GM19351 (cell line): ENCODE measurements around the gene LGALS12.

Source experiments
- ATAC-seq: cut with Tn5 transposase; IDR thresholded peaks from one replicate; pipeline ENCODE4 v1.9.1; 2021; ENCODE audit warnings: mild to moderate bottlenecking, moderate library complexity; ENCODE audit not compliant: unreplicated experiment

The LGALS12 gene, protein sequence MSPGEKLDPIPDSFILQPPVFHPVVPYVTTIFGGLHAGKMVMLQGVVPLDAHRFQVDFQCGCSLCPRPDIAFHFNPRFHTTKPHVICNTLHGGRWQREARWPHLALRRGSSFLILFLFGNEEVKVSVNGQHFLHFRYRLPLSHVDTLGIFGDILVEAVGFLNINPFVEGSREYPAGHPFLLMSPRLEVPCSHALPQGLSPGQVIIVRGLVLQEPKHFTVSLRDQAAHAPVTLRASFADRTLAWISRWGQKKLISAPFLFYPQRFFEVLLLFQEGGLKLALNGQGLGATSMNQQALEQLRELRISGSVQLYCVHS

DNA sequence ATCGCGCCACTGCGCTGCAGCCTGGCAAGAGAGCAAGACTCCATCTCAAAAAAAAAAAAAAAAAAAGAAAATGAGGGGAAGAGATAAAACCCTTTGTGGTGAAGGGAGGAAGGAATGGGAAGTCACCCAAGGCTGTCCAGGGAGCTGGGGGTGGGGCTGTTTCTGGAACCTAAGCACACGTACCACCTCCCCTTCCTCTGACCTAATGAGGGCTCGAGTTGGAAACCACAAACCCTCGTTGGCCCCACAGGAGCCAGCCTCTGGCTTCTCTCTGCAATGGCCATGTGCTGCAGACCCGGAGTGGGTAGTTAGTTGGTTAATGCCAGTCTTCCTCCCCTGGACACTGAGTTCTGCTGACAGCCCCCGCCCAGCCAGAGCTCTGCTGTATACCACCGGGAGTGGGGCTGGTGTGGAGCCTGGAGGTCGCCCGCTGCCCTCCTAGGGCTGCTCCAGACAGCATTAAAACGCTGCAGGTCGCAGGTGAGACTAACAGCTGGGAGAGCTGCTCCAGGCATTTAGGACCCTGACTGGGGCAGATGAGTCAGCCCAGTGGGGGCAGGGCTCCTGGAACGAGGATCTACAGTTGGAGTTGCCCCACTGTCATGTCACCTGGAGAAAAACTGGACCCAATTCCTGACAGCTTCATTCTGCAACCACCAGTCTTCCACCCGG is at the start of gene LGALS12:
TSS of gene LGALS12 (plus strand) at position 228 of the 672 bp plus-strand sequence. CDS start at position 603, 375 bp downstream.
- ATAC-seq, result no peak

DNA sequence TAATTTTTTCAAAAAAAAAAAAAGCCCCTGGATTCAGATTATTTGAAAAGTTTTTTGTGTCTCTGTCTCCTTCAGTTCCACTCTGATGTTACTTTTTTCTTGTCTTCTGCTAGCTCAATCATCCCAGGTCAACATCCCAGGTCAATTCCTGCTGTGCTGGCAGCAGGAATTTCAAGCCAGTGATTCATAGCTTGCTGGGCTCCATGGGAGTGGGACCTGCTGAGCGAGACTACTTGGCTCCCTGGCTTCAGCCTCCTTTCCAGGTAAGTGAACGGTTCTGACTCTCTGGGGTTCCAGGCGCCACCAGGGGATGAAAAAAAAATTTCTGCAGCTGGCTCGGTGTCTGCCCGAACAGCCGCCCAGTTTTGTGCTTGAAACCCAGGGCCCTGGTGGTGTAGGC is 46.3 kb upstream of the LGALS12 start:
- no peak for ATAC-seq

DNA sequence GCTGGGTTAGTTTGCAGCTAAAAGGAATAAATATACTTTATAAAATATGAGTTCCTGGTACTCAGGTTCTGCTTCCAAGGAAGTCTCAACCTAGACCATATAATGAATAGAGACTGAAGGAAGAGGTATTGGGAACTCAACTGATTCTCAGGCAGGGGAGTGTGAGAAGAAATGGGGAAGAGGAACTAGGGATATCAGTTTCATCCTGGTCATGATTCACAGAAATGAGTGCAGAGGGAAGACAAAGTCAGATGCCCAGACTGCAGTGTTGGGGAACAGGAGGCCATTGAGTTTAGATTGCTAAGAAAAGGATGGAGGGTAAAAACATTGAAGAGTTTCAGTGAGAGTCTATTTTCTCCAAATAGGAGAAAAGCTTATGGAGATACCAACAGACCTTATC is 43.7 kb upstream of the LGALS12 start:
- ATAC-seq, result no peak

DNA sequence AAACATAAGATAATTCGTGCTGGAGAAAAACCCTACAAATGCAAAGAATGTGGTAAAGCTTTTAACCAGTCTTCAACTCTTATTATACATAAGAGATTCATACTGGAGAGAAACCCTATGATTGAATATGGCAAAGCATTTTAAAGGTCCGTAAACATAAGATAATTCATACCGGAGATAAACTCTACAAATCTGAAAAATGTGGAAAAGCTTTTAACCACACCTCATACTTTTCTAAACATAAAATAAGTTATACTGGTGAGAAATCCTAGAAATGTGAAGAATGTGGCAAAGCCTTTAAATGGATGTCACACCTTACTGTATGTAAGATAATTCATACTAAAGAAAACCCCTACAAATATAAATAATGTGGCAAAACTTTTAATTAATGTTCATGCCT is 35.6 kb upstream of the LGALS12 start:
- ATAC-seq, result no peak

DNA sequence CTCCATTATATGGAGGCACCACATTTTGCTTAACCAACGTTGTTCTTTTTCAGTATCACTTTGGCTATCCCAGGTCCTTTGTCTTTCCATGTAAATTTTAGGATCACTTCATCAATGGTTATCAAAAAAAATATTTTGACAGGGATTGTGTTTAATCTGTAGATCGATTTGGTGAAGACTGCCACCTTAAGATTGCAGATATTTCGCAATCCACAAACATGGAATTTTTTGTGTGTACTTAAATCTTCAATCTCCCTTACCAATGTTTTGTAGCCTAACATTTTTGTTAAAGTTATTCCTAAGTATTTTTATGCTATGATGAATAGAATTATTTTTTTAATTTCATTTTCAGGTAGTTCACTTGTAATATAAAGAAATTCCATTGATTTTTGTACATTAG is 33.5 kb upstream of the LGALS12 start:
- no peak for ATAC-seq

DNA sequence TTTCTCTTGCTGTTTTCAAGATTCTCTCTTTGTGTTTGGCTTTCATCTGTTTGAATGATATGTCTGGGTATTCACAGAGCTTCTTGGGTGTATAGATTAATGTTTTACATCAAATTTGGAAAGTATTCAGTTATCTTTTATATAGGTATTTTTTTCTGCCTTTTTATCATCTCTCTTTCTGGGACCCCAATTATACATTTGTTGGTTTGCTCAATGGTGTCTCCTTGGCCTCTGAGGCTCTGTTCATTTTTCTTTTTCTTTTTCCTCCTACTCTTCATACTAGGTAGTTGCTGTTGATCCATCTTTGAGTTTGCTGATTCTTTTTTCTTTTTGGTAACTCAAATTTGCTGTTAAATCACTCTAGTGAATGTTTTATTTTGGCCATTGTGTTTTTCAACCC is 29.3 kb upstream of the LGALS12 start:
- ATAC-seq, result no peak

DNA sequence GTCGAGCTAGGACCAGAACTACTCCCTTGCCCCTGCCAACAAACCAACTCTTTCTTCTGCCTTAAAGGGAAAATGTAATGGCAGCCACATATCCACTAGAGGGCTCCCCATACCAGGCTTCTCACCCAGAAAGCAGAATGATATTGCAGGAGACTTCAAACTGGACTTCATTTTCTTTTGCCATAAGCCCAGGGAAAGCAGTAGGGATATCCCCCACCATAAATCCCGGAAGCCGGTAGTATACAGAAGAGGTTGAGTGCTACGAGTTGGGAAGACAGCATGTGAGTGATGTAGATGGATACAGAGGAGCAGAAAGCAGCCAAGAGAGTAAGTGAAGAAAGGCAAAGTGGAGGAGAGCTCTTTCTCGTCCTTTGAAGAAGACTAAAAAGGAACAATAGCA is 27.0 kb upstream of the LGALS12 start:
- no peak for ATAC-seq

DNA sequence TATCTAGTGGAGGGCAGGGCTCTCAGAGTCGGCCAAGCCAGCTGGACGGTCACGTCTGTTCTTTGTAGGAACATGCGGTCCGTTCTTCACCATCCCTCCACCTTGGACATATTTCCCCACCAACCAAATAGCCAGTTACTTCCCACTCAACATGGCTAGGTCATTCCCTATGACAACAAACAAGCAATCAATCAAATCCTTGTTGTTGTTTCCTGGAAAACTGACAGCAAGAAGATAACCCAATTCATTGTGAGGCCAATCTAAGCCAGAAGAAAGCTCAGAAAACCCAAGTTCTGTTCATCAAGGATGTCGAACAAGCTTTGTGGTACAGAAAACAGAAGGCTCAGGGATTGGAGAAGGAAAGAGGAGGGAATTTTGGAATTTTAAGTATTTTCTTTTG is 25.8 kb upstream of the LGALS12 start:
- ATAC-seq, result no peak

DNA sequence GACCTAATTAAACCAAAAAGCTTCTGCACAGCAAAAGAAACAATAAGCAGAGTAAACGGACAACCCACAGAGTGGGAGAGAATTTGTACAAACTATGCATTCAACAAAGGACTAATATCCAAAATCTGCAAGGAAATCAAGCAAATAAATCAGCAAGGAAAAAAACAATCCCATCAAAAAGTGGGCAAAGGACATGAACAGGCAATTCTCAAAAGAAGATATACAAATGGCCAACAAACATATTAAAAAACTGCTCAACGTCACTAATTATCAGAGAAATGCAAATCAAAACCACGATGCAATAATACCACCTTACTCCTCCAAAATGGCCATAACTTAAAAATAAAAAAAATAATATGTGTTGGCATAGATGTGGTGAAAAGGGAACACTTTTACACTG is 20.1 kb upstream of the LGALS12 start:
- no peak for ATAC-seq

DNA sequence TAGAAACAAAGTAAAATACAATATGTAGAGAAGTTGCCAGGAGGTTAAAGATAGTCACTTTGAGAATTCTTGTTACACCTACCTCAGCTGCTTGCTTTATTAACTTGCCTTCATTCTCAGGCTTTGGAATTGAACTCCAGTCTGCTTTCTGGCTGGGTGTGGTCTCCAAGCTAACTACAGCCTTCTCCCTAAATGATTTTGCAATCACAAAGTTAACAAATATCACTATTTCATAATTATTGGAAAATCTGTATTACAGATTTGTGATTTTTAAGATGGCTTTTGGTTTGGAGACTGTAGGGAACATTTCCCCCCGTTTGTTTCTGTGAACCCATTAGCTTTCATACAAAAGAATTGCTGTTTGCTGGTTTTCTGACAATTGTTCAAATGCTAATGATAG is 17.1 kb upstream of the LGALS12 start:
- no peak for ATAC-seq

DNA sequence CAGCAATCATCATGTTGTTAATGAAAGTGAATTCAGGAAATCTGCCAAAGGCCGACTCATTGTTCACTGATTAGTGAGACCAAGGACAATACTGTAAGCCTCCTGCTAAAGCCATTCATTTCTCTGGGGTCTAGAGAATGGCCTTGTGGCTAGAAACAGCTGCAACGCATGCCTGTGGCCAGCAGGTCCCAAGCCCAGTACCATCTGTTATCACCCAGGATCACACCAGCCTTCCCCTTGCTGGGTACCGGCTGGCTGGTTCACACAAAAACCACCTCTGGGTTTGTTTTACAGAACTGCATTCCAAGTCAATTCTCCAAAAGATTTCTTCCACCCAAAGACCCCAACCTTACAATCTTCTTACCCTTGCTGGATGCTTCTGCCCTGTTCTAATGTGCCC is 16.0 kb upstream of the LGALS12 start:
- ATAC-seq, result no peak

DNA sequence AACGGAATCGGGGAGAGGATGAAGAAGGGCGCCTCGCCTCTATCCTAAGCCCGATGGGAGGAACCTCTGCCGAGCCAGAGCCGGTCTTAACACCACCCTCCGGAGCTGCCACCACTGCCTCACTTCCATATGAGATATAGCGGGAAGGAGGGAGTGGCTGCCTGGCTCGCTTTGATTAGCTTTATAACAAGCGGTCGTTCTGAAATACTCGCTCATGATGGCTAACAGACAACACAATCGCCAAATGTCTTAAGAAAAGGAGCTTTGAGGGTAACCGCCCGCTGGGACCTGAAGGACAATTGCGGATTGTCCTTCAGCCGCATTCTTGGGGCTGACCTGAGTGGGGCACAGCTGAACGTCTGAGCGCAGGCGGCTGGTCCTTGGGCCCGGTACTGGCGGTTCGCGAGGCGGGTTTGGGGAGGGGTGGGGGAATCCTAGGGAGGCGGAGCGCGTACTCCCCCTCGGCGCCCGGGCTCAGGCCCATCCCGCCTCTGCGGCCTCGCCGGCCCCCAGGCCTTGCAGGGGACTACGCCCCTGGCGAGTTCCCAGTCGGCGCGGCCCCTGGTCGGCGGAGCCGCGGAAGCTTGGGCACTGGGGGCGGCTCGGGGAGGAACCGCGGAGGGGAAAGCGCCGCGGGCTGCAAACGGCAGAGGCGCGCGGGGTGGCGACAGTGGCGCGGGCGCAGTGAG is 15.2 kb upstream of the LGALS12 start, which contains the start of gene PLAAT5:
TSS of gene PLAAT5 (minus strand) at position 617 of the 689 bp plus-strand sequence. CDS start at position 484, 133 bp downstream.
- ATAC-seq, result no peak

DNA sequence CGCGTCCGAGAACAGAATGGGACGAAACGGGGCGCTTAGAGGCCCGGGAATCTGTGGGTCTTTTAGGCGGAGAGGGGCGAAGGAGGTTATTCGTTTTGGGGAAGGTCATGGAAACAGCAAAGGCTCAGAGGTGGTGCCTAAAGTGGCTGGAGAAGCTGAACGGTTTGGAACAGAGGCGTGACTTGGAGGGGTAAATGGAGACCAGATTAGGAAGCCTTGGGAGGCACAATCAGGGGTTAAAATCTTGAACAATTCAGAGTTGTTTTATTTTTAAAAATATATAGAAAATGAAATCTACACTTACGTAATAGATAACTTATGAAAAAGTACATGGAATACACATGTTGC is 14.7 kb upstream of the LGALS12 start:
- no peak for ATAC-seq

DNA sequence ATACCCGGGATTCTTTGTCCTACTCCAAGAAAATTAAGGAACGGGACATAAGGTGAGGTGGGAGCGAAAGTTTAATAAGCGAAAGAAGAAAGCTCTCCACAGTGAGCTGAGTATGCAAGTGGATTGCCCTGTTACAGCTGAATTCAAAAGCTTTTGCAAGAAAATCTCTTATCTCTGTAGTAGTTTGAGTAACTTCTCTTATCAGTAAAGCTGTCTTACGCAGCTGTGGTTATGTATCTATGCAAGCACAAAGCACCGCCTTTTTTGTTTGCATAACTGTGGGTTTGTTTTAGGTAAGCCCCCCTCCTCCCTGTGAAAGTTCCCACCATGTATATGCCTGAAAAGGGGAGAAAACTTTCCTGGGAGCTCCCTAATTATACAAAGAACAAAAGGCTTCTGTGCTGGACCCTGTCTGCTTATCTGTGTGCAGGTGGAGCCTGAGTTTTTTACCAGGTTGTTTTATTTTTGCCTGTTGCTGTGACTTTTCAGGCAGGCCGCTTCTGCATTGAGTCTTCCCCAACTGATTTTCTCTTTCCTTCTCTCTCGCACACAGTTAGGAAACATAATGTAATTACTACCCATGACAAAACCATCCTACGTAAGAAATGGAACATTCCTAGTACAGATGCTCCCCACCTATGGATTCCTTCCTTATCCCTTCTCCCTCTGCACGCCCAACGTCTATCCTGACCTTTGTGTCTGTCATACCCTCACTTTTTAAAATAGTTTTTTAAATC is 14.1 kb upstream of the LGALS12 start:
- no peak for ATAC-seq

DNA sequence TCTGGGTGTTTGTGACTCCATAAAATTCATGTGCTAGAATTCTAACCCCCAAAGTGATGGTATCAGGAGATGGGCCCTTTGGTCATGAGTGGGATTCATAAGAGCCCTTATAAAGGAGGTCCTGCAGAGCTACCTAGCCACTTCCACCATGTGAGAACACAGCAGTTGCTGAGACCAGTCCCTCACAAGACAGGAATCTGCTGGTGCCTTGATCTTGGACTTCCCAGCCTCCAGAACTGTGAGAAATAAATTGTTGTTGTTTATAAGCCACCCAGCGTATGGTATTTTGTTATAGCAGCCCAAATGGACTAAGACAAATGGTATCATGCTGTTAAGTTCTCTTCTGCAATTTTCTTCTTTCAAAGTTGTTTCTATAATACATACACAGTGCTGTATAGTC is 13.4 kb upstream of the LGALS12 start:
- no peak for ATAC-seq

DNA sequence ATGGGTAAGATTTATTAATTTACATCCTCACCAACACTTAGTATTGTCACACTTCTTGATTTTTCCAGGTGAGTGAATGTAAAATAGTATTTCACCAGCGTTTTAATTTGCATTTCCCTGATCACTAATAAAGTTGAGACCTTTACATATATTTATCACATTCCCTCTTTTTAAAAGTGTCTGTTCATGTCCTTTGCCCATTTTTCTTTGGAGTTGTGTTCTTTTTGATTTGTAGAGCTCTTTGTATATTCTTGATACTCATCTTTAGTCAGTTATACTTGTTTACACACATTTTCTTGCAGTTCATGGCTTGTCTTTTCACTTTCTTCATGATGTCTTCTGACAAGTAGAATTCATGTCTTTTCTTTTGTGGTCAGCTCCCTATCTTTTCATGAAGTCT is 12.8 kb upstream of the LGALS12 start:
- no peak for ATAC-seq

DNA sequence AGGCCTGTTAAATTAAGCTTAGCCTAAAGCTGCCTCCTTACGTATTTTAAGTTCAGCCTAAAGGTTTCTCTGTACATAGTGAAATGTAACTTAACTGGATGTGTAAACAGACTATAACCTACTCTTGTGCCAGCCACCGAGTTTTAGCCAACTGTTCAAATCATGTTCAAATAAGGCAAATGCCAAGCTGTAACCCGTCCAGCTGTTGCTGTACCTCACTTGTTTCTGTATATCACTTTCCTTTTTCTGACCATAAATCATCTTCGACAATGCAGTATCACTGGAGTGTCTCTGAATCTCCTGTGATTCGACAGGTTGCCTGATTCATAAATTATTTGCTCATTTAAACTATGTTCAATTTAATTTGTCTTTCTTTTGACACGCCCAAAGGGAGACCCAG is 10.9 kb upstream of the LGALS12 start:
- ATAC-seq, result no peak

DNA sequence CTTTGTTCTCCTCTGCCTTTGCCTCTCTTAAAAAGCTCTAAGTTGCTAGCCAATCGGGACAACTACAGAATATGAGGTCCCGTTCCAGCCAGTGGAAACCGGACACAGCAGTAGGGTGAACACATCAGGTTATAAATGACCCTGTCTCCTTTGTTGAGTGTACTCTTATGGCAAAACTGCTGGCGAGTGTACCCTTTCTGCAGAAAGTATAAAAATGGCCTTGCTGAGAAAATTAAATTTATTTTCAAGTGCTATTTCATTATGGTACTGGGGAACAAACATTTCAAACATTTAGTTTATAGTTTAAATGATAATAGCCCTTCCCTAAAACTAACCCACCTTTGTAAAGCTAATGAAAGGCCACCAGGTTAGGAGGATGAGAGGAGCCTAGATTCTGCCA is 6.0 kb upstream of the LGALS12 start:
- no peak for ATAC-seq

DNA sequence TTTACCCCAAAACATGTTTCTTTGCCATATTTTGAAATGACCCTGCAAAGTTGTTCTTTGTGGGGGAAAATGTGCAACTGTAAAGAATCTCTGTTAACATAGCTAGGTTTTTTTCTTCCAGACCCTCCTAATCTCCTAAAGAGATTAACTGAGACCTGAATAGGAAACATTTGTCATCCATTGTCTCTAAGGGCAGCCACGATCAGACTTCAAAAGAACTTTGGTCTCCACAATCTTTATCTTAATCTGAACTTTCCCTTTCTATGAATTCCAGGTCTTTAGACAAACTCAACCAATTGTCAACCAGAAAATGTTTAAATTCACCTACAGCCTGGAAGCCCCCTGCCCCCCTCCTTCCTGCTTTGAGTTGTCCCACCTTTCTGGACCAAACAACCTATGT is 4.6 kb upstream of the LGALS12 start:
- no peak for ATAC-seq

DNA sequence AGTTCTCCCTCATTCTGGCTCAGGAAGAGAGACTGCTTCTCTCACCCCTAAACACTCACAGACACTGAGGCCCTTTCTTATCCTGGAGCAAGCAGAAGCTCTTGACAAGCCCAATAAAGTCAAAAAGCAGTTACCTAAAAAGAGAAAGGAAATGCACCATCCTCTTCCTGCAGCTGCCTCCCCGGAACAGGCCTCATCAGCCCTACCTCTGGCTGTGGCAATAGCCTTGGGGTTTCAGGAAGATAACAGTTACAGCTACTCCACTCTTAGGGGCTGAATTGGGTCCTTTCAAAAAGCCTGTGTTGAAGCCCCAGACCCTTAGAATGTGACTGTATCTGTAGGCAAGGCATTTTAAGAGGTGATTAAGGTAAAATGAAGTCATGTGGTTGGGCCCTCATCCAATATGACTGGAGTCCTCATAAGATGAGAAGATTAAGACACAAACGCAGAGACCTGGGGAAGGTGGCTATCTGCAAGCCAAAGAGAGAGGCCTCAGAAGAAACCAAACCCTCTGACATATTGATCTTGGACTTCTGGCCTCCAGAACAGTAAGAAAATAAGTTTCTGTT is 3.5 kb upstream of the LGALS12 start:
- no peak for ATAC-seq

DNA sequence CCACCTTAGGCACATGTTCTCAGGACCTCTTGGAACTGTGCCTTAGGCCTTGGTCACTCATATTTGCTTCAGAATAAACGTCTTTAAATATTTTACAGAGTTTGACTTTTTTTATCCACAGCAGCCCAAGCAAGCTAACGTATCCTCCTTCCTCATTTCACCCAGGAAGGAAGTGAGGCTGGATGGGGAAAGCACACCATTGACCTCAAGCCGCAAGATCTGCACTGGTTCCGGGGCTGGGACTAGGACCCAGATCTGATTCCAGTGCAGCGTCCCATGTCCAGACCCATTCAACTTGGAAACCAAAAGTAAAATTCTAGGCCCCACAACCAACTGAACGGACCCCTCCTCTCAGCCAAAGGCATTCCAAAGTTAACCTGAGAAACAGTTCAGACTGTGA is 2.4 kb upstream of the LGALS12 start:
- no peak for ATAC-seq
